ENCODE results near the gene HBQ1.
"Not testable (repeated sequence)": the region's sequence is repeated elsewhere in the genome, so short reads cannot be mapped to it uniquely, and the experiment has no call there.

- TF ChIP-seq CTCF (conservative IDR thresholded peaks at IDR 0.05; ENCODE audit: low read depth, low read length); EZH2phosphoT487 (IDR thresholded peaks at IDR 0.05; ENCODE audit: borderline replicate concordance, low read length): not testable (repeated sequence)
Observed at GRCh38 chr16:209359-209758, 29.1 kb downstream of the HBQ1 start.
